K562 (cell line): ENCODE measurements around the gene PAQR6.

Experiments
- CTCF ChIP-seq, 3 experiments: IDR thresholded peaks in 2 of 3; conservative IDR thresholded peaks in 1 of 3; 2 replicates each; pipeline ENCODE4 v1.5.1; 2011 to 2012; ENCODE audit warnings: low read length in 3 of 3, mild to moderate bottlenecking in 3 of 3, control low read depth in 2 of 3, improper control_type of control experiment in 1 of 3, inconsistent platforms in 1 of 3, low read depth in 1 of 3, mixed read lengths in 1 of 3, moderate library complexity in 1 of 3; ENCODE audit not compliant: insufficient read depth in 2 of 3
- EZH2 ChIP-seq: IDR thresholded peaks from 2 replicates; pipeline ENCODE4 v1.6.1; 2012; ENCODE audit warnings: low read depth, mild to moderate bottlenecking, inconsistent platforms, low read length, borderline replicate concordance
- GABPA ChIP-seq: fragments of 200-800 bp; sonication (Bioruptor generic); conservative IDR thresholded peaks from 2 replicates; pipeline ENCODE4 v1.6.1; 2016; ENCODE audit warnings: low read depth, missing genetic modification characterization, missing compliant biosample characterization
- KAT2B ChIP-seq: IDR thresholded peaks from one replicate; pipeline ENCODE4 v1.6.1; 2012; ENCODE audit warnings: low read depth, mild to moderate bottlenecking, control low read depth, inconsistent platforms, low read length, moderate library complexity
- NR2F6 ChIP-seq: fragments of 450-650 bp; formaldehyde crosslinking; IDR thresholded peaks from 2 replicates; pipeline ENCODE4 v1.4.0; 2020; ENCODE audit warnings: mild to moderate bottlenecking
- PHB2 ChIP-seq: fragments of 450-650 bp; IDR thresholded peaks from 2 replicates; pipeline ENCODE4 v1.6.1; 2017; ENCODE audit warnings: low read depth
- POLR2AphosphoS5 ChIP-seq: IDR thresholded peaks from 2 replicates; pipeline ENCODE4 v1.6.1; 2011; ENCODE audit warnings: mild to moderate bottlenecking, low read depth, low read length, moderate library complexity; ENCODE audit not compliant: control insufficient read depth, insufficient read depth
- PYGO2 ChIP-seq: fragments of 450-650 bp; IDR thresholded peaks from 2 replicates; pipeline ENCODE4 v1.6.1; 2016; ENCODE audit warnings: mild to moderate bottlenecking, missing genetic modification characterization, moderate library complexity, missing compliant biosample characterization
- REST ChIP-seq, 2 experiments: fragments of 450-650 bp; formaldehyde crosslinking in 1 of 2; IDR thresholded peaks; 2 replicates each; pipeline versions ENCODE4 v1.4.0 to v1.6.1; 2014 to 2020; ENCODE audit warnings: mild to moderate bottlenecking in 2 of 2, borderline replicate concordance in 1 of 2, low read depth in 1 of 2
- TRIM28 ChIP-seq: fragments of 450-650 bp; IDR thresholded peaks from 2 replicates; pipeline ENCODE4 v1.6.1; 2017
- ZNF518B ChIP-seq: fragments of 250-450 bp; sonication (Bioruptor Pico); IDR thresholded peaks from 2 replicates; pipeline ENCODE4 v1.5.0; 2021; ENCODE audit warnings: mild to moderate bottlenecking, moderate library complexity
- ZNF644 ChIP-seq: fragments of 200-800 bp; sonication (Bioruptor generic); IDR thresholded peaks from 2 replicates; pipeline ENCODE4 v1.6.1; 2016; ENCODE audit warnings: low read depth, missing genetic modification characterization, missing compliant biosample characterization

- TF ChIP-seq PHB2 (no peak), GABPA (no peak), PYGO2 (no peak), POLR2AphosphoS5 (no peak), CTCF (IDR thresholded peaks at IDR 0.05 in 2 of 3, conservative IDR thresholded peaks at IDR 0.05 in 1 of 3; ENCODE audit: insufficient read depth in 2 of 3, low read depth in 1 of 3, low read length in 3 of 3) (no peak), KAT2B (no peak), REST (IDR thresholded peaks at IDR 0.05; ENCODE audit: borderline replicate concordance) (no peak), REST (CRISPR knock-in tag; IDR thresholded peaks at IDR 0.05; ENCODE audit: low read depth) (no peak), ZNF644 (tag) (no peak), TRIM28 (no peak), NR2F6 (CRISPR knock-in tag) (no peak), ZNF518B (CRISPR knock-in tag) (no peak), EZH2 (no peak)
Measured at GRCh38 chr1:156270314-156270713, 22.5 kb upstream of the PAQR6 start.
